CD4-positive, alpha-beta T cell treated with Interleukin-6 for 4 hours (primary cell): ENCODE results near the gene ITPR1.

Experiments used
- DNase-seq: peaks from one replicate; pipeline ENCODE4 v3.0.0-alpha.2; 2020; ENCODE audit warnings: mixed read lengths

Gene ITPR1

DNA sequence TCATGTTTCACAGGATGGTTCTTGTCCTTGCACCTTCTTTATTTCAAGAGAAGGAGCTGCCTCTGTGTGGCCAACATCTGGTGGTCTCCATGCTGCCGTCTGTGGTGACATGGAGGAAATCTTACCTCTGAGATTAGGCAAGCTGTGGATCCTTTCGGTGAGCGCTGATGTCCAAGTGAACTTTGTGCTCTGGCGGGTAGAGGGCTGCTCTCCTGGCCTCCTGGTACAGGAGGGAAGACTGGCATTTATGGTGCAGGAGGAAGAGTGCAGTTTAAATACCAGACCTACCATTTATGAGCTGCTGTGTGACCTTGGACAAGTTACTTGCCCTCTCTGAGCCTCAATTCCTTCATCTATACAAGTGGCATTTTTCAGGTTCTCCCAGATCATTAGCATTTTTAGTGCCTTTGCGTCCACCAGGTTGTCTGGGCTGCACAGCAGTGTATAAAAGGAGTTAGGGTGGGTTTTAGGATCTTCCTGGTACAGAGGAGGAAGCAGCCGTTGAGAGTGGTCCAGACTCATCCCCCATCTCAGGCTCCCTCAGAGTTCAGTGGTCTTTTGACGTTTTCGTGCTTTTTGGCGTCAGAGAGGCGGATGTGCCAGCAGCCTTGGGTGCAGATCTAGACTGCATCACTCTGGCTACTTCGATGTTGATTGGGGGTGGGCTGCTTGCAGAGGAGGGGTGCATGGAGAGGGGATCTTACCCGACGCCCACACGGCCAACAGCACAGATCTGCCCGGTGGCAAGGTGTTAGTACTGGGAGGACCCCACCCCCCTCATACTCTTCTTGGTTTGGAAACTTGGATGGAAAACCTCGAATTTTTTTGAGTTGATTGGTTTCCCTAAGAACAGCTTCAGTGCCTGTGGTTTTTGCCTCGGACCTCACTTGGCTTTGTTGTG, 162.2 kb downstream of the ITPR1 start:
- no peak for DNase-seq

DNA sequence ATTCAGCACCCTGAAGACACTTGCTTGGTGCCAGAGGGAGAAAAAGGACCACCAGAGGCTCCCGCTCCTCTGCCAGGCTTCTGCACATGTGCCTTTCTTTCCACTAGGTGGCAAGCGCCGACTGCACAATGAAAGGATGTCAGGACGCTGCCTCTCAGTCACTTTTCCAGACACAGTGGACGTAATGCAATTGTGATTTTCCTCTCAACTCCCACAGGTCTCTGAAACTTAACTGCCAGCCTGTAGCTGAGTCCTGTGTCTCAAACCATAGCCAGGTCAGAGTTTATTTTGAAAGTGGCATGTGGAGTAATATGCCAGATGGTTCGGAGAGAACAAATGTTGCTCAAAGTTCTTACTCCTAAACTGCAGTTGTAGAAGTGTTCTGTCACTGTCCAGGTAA, 162.9 kb downstream of the ITPR1 start:
- DNase-seq = no peak

DNA sequence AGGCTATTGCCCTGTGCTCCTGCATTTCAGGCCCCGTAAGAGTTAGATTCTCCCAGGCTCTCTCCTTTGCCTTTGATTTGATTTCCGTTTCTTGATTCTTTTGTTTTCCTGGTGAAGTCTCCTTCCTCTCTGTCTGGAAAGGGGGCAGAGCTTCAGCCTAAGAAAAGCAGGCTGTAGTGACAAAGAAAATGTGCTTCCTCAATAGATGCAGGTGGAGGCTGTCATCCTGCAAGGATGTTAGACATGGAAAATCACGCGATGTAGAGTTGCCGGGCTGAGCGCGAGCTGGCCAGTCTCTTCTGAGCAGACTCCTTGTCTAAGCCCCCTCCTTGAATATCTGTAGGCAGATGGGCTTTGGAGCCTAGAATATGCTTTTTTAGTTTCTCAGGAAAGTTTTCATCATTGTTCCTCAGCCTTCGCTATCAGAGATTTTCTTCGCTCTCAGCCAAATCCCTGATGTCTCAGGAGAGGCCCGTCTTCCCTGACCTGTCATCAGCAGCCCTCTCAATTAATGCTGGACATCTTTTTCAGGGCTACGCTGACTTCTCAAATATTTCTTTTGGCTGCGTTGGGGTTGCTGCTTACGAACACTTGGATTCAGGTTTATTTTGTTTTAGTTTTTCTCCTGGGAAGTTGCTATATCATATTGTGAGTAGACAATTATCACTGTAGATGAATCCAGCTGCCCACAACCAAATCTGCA, 163.6 kb downstream of the ITPR1 start:
- DNase-seq = no peak

DNA sequence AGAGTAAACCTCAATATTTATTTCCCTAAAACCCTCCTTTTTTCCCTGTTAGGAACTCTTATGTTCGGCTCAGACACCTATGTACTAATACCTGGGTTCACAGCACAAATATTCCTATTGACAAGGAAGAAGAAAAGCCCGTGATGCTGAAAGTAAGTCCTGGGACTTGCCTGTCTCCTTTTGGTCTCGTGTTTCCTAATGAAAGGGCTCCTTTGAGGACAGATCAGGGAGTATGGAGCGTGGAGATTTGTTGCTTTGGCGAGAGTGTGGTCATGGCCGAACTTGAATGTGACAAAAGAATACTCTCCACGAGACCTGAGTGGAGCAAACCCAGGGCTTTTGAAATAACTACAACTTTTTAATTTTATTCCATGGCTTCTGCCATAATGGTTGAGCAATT, 167.8 kb downstream of the ITPR1 start:
- DNase-seq = no peak

DNA sequence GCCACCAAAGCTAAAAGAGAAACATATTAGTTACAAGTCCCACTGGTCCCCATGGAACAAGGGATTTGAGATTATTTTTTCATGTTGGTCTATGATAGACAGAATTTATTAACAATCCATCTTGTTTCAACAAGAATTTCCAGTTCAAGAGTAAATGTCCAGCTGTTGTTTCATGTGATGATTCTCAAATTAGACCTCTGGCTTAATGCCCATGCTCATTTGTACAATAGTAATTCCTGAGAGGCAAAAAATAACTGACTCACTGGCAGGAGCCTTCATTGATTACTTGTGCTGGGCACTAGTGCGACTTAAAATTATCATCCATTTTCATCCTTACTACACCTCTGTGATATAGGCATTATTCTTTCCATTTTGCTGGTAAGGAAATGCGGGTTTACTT, 171.3 kb downstream of the ITPR1 start:
- no peak for DNase-seq

DNA sequence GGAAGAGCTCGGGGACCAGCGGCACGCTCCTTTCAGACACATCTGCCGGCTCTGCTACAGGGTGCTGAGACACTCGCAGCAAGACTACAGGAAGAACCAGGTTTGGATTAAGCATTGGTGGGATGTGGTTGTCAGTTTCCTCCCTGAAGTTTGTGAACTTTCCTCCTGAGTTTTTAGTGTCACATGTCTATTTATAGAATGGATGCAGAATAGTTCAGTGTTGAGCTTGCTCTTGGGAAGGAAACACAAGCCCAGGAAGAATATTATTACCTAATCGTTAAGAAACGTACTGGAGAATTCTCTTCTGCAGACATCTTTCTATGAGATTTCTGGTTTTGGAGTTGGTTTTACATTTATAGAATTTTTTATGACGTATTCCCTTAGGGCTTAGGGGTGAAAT, 172.0 kb downstream of the ITPR1 start:
- no peak for DNase-seq

DNA sequence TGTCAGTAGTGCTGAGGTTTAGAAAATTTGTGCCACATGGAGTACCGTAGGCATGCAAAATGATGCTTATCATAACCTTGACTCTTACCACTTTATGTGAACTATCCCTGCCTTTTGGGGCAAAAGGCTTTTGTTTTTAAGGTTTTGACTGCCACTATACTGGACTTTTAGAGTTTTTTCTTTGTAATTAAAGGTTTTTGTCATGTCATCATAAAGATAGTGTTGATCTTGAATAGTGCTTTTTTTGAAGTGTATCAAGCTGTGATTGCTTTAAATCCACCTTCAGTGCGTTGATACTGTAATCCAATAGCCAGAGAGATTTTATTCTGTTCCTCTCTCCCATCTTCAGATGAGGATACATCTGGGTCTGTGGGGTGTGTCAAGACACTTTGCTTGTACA, 172.9 kb downstream of the ITPR1 start:
- no peak for DNase-seq

DNA sequence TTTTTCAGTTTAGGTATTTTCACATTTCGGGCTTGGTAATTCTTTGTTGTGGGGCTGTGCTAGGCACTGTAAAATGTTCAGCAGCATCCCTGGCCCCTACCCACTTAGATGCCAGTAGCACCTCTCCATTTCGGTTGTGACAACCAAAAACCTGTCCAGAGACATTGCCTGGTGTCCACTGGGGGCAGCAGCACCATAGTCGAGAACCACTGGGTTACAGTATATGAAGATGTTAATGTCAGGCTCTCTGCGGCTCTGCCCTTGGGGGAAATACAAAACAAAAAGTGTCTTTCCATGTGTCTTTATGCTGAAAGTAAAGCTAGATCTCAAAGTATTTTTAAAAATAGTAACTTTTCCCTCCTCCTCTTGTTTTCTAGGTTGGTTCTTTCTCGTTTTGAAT, 177.2 kb downstream of the ITPR1 start:
- no peak for DNase-seq

DNA sequence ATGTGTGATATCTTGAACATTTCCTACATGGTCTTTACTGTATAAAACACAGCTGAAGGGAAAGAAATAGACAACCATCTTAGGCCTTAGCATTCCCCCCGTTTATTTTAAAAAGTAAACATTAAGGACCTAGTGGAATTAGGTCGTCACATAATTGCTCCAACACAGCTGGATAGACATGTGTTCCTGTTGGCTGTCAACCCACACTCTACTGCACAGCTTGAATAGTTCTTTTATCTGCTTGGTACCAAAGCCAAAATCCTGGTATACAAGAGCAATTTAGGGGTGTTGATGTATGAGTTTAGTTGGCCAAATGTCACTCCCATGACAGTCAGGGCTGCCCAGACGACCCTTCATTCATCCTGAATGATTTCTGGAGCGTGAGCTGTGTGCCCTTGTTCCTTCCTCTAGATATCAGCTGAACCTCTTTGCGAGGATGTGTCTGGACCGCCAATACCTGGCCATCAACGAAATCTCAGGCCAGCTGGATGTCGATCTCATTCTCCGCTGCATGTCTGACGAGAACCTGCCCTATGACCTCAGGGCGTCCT, 179.7 kb downstream of the ITPR1 start:
- DNase-seq = no peak

DNA sequence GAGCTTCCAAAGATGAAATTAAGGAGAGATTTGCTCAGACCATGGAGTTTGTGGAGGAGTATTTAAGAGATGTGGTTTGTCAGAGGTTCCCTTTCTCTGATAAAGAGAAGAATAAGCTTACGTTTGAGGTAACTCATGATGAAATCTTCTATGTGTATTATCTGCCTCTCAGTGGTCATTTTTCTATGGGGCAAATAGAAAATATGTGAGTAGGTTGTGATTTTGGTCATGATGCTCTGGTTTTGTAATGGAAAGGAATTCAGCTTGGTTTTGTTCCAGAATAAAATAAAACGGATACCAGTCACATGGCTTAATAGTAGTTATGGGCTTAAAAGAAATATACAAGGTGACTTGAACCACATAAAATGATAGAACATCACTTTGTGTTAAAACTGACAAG, 181.1 kb downstream of the ITPR1 start:
- no peak for DNase-seq

DNA sequence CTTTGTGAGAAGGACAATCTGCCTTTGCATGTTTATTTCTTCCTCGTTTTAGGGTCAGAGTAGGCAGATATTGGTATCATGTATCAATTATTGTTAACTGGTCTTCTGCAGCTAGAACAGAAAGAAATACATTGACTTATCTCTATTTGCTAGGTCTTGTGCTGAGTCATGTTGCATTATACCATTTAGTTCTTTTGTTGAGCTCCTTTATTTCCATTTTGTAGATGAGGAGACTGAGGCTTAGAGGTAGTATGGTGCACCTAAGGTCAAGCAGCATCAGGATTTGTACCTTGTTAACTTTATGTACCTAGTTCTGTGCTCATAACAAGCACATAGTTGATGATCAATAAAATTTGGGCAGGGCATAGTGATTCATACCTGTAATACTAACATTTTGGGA, 182.6 kb downstream of the ITPR1 start:
- DNase-seq = no peak

DNA sequence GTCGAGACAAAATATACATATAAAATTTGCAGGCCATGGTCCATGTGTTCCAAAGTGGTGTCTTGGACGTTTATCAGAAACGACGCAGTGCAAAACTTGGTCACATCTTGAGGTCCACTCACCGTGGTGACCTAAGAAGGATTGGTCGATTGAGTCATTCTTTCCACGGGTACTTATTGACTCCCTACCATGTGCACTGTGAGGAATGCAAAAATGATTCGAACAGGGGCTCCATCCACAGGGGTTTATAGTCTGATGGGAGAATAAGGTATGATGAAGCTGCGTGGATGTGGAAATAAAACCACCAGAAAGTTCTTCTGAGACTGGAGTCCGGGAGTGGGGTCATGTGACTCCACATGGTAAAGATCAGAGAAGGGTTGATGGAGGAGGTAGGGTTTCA, 185.2 kb downstream of the ITPR1 start:
- no peak for DNase-seq

DNA sequence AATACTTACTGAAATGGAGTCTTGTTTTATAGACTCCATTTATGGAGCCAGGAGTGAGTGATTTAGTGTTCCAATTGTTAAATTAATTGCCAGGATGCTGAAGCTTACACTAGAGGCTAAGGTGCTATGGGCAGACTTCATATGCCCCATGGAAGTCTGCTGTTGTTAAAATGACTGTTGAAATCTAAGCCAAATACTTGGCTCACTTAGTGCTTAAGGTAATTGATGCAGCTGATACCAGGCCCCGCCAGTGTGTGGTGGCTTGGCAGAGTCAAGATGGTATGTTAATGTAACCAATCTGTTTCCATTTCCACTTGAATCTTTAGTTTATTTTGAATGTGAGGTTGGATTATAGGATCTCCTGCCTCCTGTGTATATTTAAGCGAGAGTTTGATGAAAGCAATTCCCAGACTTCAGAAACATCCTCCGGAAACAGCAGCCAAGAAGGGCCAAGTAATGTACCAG, 187.1 kb downstream of the ITPR1 start:
- no peak for DNase-seq

DNA sequence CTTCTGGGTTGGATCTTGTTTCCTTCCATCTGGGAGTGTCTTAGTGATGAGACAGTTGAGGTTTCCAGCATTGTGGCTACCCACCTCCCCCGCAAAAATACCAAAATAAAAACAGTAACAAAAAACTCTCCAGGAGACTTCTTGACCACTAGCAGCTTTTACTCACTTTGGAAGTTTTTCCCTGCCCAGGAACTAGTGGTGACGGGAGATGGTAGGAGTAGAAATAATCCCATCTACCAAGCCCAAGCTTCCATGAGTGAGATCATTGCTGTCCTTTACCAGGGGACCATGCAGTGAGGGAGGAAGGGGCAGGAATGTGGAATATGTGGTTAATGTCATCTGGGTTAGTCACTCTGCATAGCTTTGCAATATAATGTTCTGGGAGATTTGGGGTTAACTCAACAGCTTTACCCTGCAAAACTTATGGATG, 187.7 kb downstream of the ITPR1 start:
- no peak for DNase-seq

DNA sequence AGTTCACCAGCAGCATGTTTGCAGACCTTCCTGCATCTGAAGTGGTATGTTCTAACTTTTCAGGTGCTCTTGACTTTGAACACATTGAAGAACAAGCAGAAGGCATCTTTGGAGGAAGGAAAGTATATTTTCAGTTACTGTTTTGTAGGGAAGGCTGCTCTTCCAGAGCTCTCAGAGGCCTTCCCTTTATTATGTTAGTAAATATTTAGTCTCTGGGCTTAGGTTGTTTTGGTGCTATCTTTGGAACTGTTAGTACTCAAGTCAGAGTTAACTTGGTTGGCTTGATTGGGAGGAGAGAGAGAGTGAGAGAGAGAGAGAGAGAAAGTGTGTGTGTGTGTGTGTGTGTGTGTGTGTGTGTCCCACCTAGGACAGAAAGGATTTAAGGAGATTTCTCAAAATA, 188.2 kb downstream of the ITPR1 start:
- DNase-seq = no peak

DNA sequence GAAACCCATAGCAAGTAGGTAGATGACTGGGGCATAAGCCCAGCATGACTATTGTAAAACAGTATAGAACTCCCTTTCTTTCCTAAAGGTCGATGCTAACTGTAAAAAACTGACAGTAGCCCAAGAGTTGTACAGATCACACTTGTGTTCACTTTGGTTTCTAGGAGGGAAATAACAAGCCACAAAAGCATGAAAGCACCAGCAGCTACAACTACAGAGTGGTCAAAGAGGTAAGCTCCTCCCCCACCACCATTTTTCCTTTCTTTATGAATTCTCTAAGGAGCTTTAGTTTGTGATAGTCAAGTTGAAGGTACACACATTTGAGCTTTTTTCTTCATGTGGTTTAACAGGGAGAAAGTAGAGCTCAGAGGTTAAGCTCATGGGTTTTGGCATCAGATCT, 191.0 kb downstream of the ITPR1 start:
- no peak for DNase-seq

DNA sequence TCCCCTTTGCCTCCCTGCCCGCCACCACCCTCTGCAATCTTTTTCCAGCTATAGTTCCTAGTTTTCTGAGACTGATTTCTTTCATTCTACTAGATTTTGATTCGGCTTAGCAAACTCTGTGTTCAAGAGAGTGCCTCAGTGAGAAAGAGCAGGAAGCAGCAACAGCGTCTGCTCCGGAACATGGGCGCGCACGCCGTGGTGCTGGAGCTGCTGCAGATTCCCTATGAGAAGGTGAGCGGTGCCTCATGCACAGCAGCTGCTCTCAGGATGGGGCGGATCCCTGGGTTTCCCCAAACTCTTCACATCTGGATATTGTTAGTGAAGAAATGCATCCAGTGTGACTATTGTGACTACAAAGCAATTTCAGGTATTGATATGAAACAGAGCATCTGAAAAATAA, 191.8 kb downstream of the ITPR1 start:
- no peak for DNase-seq

DNA sequence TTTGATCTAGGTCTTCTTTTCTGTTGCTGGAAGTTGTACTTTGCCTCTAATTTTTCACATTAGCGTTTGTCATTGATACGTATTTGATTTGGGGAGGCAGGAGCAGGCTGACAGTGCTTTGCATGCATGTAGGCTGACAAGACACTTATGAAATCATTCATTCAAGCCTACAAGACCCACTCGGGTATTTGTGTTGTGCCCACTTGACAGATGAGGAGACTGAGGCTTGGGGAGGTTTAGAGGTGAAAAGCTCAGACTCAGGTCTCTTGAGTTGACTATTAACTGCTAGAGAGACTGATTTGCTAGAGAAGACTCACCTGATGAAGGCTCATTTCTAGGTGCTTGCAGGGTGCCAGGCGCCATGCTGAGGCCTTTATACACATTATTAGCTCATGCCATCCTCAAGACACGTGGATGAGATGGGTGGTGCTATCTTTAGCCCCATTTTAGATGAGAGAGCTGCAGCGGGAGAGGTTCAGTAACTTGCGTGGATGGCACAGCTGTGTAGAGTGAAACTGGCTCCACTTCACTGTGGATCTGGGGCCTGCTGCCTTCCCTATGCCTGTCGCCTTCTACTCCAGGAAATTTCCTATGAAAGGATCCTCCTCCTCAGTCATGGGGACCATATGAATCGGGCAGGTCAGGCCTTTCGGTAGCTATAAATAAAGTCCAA, 192.7 kb downstream of the ITPR1 start:
- DNase-seq = no peak

DNA sequence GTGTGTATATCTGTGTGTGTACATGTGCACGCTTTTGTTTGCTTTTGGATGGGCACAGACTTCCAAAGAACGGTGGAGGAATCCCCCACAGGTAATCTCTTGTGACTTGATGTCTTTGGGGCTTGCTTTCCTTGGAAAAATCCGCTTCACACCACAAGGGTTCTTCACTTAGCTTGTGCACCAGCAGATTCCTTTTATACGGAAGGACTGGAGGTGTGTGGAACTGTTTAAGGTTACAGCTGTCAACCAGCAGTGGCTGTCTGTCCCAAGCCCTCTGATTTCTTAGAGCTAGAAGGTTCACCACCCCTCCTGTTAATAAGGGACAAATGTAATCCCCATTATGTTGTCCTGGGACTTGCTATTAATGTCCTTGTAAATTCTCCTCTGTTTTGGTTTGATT, 193.5 kb downstream of the ITPR1 start:
- DNase-seq = no peak

DNA sequence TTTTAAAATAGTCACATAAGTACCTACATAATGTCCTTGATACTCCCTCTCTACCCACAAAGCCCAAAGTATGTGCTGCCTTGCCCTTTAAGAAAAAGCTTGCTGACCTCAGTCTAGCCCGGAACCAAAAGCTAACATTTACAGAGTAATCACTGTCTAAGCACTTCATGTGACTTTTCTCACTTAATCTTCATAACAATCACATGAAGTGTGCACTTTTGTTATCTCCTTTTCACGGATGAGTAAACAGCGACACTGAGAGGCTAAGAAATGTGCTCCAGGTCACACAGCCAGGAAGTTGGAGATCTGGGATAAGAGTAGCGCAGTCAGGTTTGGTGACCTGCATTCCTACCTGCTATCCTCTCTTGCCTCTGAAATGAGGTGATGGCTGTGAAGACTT, 194.0 kb downstream of the ITPR1 start:
- DNase-seq = no peak

DNA sequence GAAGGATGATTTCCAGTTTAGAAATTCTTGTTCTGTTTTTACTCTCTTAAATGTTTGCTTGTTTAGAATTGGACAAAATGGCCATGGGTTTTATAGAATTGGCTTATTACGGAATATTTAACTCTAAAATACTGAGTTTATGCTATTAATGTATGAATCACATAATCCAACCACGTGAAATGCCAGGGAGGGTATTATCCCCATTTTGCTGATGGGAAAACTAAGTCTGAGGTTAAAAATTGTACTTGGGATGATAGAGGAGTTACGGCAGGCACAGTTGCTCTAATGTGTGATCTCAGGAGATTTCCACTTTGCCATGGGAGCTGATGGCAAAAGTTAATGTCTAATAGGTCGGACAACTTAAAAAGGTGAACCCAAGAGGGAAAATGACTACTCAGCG, 194.4 kb downstream of the ITPR1 start:
- no peak for DNase-seq

DNA sequence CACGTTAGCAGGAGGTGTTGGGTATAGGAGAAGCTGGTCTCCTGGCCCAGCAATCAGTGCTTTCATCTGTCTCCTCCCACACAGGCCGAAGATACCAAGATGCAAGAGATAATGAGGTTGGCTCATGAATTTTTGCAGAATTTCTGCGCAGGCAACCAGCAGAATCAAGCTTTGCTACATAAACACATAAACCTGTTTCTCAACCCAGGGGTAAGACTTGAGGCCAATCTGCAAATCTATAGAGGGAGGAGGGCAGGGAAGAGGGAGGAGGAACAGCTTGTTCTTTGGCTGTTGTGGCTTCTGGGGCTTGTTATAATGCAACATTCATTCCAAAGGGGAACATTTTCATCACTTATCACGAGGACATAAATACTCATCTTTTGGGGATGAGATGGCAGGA, 195.3 kb downstream of the ITPR1 start:
- DNase-seq = no peak

DNA sequence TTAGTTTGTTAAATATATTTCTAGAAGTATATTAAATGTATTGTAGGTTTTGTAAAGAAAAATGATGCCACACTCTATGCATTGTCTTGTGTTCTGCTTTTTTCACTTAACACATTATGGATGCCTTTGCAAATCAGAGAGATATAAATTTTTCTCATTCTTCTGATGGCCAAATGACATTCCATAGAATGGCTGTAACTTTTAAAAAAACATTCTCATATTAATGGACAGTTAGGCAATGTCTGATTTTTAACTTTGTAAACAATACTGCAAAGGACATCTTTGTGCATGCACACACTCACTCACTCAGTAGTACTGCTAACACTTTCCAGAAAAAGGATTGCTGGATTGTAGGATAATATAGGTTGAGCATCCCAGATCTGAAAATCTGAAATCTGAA, 195.9 kb downstream of the ITPR1 start:
- DNase-seq = no peak

DNA sequence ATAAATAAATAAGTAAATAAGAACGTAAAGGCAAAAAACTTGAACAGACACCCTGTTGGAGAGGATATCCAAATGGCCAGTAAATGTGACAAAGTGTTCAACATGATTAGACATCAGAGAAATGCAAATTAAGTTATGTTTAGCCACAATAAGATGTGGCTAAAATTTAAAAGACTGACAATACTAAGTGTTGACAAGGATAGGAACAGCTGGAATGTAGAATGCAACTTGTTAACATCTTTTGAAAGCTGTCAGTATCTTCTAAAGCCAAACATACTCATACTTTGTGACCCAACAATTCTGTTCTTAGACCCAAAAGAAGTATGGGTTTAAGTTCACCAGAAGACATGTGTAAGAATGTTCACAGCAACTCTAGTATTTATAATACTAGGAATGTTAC, 197.1 kb downstream of the ITPR1 start:
- no peak for DNase-seq
